HEK293 (cell line): Measurements from ENCODE around the gene MTMR2.

Experiments used
- ATF2 ChIP-seq: fragments of 450-650 bp; formaldehyde crosslinking; IDR thresholded peaks from 2 replicates; pipeline ENCODE4 v1.5.1; 2016; ENCODE audit warnings: missing biosample characterization, missing genetic modification characterization, low read depth
- KLF7 ChIP-seq: fragments of 450-650 bp; formaldehyde crosslinking; IDR thresholded peaks from 2 replicates; pipeline ENCODE4 v1.5.1; 2016; ENCODE audit warnings: missing biosample characterization, missing genetic modification characterization, borderline replicate concordance
- MYNN ChIP-seq: fragments of 450-650 bp; formaldehyde crosslinking; IDR thresholded peaks from 2 replicates; pipeline ENCODE4 v1.5.1; 2016; ENCODE audit warnings: missing biosample characterization, missing genetic modification characterization, borderline replicate concordance
- OSR2 ChIP-seq: fragments of 450-650 bp; formaldehyde crosslinking; IDR thresholded peaks from 2 replicates; pipeline ENCODE4 v1.5.1; 2016; ENCODE audit warnings: missing biosample characterization, missing genetic modification characterization
- ZBTB11 ChIP-seq: fragments of 450-650 bp; formaldehyde crosslinking; conservative IDR thresholded peaks from 2 replicates; pipeline ENCODE4 v1.5.1; 2016; ENCODE audit warnings: low read depth, missing biosample characterization, missing genetic modification characterization
- ZBTB7A ChIP-seq: fragments of 450-650 bp; formaldehyde crosslinking; IDR thresholded peaks from 2 replicates; pipeline ENCODE4 v1.5.1; 2016; ENCODE audit warnings: low read depth, missing biosample characterization, missing genetic modification characterization
- ZNF133 ChIP-seq: fragments of 450-650 bp; formaldehyde crosslinking; IDR thresholded peaks from 2 replicates; pipeline ENCODE4 v1.5.1; 2016; ENCODE audit warnings: missing biosample characterization, missing genetic modification characterization
- ZNF146 ChIP-seq: fragments of 450-650 bp; formaldehyde crosslinking; IDR thresholded peaks from 2 replicates; pipeline ENCODE4 v1.5.1; 2016; ENCODE audit warnings: missing biosample characterization, missing genetic modification characterization
- ZNF157 ChIP-seq: fragments of 450-650 bp; formaldehyde crosslinking; IDR thresholded peaks from 2 replicates; pipeline ENCODE4 v1.5.1; 2016; ENCODE audit warnings: missing biosample characterization, missing genetic modification characterization
- ZNF169 ChIP-seq: fragments of 450-650 bp; formaldehyde crosslinking; IDR thresholded peaks from 2 replicates; pipeline ENCODE4 v1.5.1; 2016; ENCODE audit warnings: missing biosample characterization, missing genetic modification characterization
- ZNF223 ChIP-seq: fragments of 450-650 bp; formaldehyde crosslinking; IDR thresholded peaks from 2 replicates; pipeline ENCODE4 v1.5.1; 2016; ENCODE audit warnings: missing biosample characterization, missing genetic modification characterization
- ZNF248 ChIP-seq: fragments of 450-650 bp; formaldehyde crosslinking; IDR thresholded peaks from 2 replicates; pipeline ENCODE4 v1.5.1; 2017; ENCODE audit warnings: missing biosample characterization, missing genetic modification characterization
- ZNF280D ChIP-seq: fragments of 450-650 bp; formaldehyde crosslinking; IDR thresholded peaks from 2 replicates; pipeline ENCODE4 v1.5.1; 2016; ENCODE audit warnings: missing biosample characterization, missing genetic modification characterization
- ZNF514 ChIP-seq: fragments of 450-650 bp; formaldehyde crosslinking; IDR thresholded peaks from 2 replicates; pipeline ENCODE4 v1.5.1; 2016; ENCODE audit warnings: missing biosample characterization, missing genetic modification characterization
- ZNF518A ChIP-seq: fragments of 450-650 bp; formaldehyde crosslinking; conservative IDR thresholded peaks from 2 replicates; pipeline ENCODE4 v1.5.1; 2016; ENCODE audit warnings: low read depth, missing biosample characterization, missing genetic modification characterization
- ZNF560 ChIP-seq: fragments of 450-650 bp; formaldehyde crosslinking; IDR thresholded peaks from 2 replicates; pipeline ENCODE4 v1.5.1; 2017; ENCODE audit warnings: missing biosample characterization, missing genetic modification characterization, borderline replicate concordance
- ZNF561 ChIP-seq: fragments of 450-650 bp; IDR thresholded peaks from 2 replicates; pipeline ENCODE4 v1.5.1; 2018; ENCODE audit warnings: missing biosample characterization, missing genetic modification characterization, borderline replicate concordance
- ZNF585B ChIP-seq: fragments of 450-650 bp; formaldehyde crosslinking; IDR thresholded peaks from 2 replicates; pipeline ENCODE4 v1.5.1; 2016; ENCODE audit warnings: missing biosample characterization, missing genetic modification characterization
- ZNF707 ChIP-seq: fragments of 450-650 bp; formaldehyde crosslinking; IDR thresholded peaks from 2 replicates; pipeline ENCODE4 v1.5.1; 2016; ENCODE audit warnings: missing biosample characterization, missing genetic modification characterization
- ZSCAN4 ChIP-seq: fragments of 450-650 bp; formaldehyde crosslinking; IDR thresholded peaks from 2 replicates; pipeline ENCODE4 v1.5.1; 2017; ENCODE audit warnings: missing biosample characterization, missing genetic modification characterization

The MTMR2 gene

GRCh38 chr11:95790933-95791708 is 132.8 kb downstream of the MTMR2 start (continued):
- TF ChIP-seq ZSCAN4 (tag by site-specific recombination) (no peak), ZNF248 (tag by site-specific recombination) (no peak), ATF2 (tag by site-specific recombination) (no peak), ZBTB11 (tag by site-specific recombination) (no peak), ZNF585B (tag by site-specific recombination) (no peak), ZNF518A (tag by site-specific recombination) (no peak), ZNF223 (no peak), ZNF514 (tag by site-specific recombination) (no peak), ZNF280D (tag by site-specific recombination) (no peak), ZNF560 (no peak), ZNF146 (tag by site-specific recombination) (no peak), ZNF133 (tag by site-specific recombination) (no peak), MYNN (tag by site-specific recombination) (peak; percentile 93), ZNF707 (tag by site-specific recombination) (no peak), OSR2 (tag by site-specific recombination) (no peak), KLF7 (no peak), ZNF169 (tag by site-specific recombination) (no peak), ZNF157 (tag by site-specific recombination) (no peak), ZNF561 (no peak), ZBTB7A (tag by site-specific recombination) (no peak)
- TF ChIP-seq, all 188 proteins: peak for 5
